ENCODE results near the gene ANKRD65.
A peak's percentile ranks its signal among the peaks of the same experiment; 100 is the strongest.
"Not testable (repeated sequence)": the region's sequence is repeated elsewhere in the genome, so short reads cannot be mapped to it uniquely, and the experiment has no call there.

ANKRD65 gene

DNA sequence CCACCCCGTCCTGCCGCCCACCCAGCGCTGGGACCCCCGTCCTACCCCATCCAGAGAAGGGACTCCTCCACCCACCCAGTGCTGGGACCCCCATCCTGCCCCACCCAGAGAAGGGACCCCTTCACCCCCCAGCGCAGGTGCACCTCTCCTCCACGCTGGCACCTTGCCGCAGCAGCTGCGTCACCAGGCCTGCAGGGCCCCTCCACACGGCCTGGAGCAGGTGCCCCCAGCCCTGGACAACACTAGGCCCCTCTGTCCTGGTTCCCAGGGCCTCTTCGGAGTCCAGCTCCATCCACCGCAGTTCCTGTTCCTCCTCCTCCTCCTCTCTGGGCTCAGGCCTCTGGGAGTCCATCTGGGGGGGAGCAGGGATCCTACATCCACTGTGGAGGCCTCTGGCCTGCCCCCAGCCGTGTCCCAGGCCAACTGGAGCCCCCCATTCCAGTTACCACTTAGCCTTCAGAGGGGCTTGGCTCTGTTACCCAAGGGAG is 378 bp downstream of the ANKRD65 start:
- Histone ChIP-seq H3K4me3 (ENCODE audit: low read depth, low read length) (no peak overlapping the region), H3K9ac (ENCODE audit: low read depth, low read length) (no peak overlapping the region), H3K36me3 (ENCODE audit: control insufficient read depth, insufficient read depth, low read length) (no peaks in the 10 kb centered on the region), H3K9me3 (ENCODE audit: control insufficient read depth, insufficient read depth, low read length) (no peaks in the 10 kb centered on the region), H3K27me3 (ENCODE audit: control insufficient read depth, insufficient read depth, low read length) (no peaks in the 10 kb centered on the region; the same call in 1 of the 2 replicates), H3K27ac (ENCODE audit: low read depth, low read length) (peak overlapping the region; percentile 9), H3K4me1 (ENCODE audit: control insufficient read depth, insufficient read depth, low read length) (peaks cover 16% of the 10 kb centered on the region; the same call in 1 of the 2 replicates)

DNA sequence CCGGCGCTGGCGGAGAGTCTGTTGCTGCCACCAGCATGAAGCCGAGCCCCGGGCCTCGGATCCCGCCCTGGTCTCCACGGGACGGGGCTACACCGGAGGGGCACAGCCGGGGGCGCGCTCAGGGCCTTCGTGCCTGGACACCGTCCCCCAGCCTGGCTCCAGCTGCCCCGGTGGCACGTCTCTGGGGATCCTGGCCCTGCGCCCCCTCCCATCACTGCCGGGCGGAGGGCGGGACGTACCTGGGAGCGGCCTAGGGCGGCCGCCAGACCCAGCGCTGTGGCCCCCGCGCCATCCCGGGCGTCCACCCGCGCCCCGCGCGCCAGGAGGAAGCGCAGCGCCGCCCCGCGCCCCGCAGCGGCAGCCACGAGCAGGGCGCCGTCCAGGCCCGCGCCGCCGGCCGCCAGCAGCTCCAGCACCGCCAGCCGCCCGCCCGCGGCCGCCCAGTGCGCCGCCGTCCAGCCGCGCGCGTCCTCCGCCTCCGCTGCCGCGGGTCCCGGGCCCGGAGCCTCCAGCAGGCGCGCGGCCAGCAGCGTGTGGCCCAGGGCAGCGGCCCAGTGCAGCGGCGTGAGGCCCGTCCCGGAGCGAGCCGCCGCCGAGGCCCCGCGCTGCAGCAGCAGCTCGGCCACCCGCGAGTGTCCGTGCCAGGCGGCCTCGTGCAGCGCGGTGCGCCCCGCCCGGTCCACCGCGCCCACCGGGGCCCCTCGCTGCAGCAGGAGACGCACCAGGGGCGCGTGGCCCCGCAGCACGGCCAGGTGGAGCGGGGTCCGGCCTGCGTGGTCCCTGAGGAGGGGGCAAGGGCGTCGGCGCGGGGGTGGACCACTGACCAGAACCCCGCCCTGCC is 1.0 kb downstream of the ANKRD65 start:
- Histone ChIP-seq H3K4me1 (ENCODE audit: control insufficient read depth, insufficient read depth, low read length) (peaks cover 18% of the 10 kb centered on the region; the same call in 1 of the 2 replicates), H3K27ac (ENCODE audit: low read depth, low read length) (no peak overlapping the region), H3K4me3 (ENCODE audit: low read depth, low read length) (peak overlapping the region; percentile 39; the same call in 1 of the 2 replicates), H3K9ac (ENCODE audit: low read depth, low read length) (no peak overlapping the region), H3K27me3 (ENCODE audit: control insufficient read depth, insufficient read depth, low read length) (no peaks in the 10 kb centered on the region; the same call in 1 of the 2 replicates), H3K36me3 (ENCODE audit: control insufficient read depth, insufficient read depth, low read length) (no peaks in the 10 kb centered on the region), H3K9me3 (ENCODE audit: control insufficient read depth, insufficient read depth, low read length) (no peaks in the 10 kb centered on the region)

DNA sequence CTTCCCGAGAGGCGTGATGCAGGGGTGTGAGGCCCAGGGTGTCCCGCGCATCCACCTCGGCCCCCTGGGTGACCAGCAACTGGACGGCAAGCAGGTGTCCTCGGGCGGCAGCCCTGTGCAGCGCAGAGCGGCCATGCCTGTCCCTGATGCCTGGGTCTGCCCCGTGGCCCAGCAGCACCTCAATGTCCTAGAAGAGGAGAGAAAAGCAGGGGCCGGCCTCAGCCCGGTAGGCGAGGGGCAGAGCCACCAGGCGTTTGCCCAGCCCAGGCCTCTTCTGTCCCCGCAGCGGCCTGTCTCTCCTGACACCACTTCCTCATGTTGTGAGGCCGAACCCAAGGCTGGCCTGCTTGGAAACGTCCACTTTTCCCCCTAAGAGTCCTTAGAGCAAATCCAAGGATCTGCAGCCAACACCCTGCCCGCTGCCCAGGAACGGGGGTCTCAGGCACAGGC is 1.7 kb downstream of the ANKRD65 start:
- no peaks in the 10 kb centered on the region; the same call in 1 of the 2 replicates for H3K27me3 ChIP-seq (ENCODE audit: control insufficient read depth, insufficient read depth, low read length)
- no peak overlapping the region for H3K9ac ChIP-seq (ENCODE audit: low read depth, low read length)
- peaks cover 18% of the 10 kb centered on the region; the same call in 1 of the 2 replicates for H3K4me1 ChIP-seq (ENCODE audit: control insufficient read depth, insufficient read depth, low read length)
- H3K27ac ChIP-seq (ENCODE audit: low read depth, low read length), result no peak overlapping the region
- no peaks in the 10 kb centered on the region for H3K9me3 ChIP-seq (ENCODE audit: control insufficient read depth, insufficient read depth, low read length)
- H3K36me3 ChIP-seq (ENCODE audit: control insufficient read depth, insufficient read depth, low read length), result no peaks in the 10 kb centered on the region
- peak overlapping the region; percentile 39; the same call in 1 of the 2 replicates for H3K4me3 ChIP-seq (ENCODE audit: low read depth, low read length)

DNA sequence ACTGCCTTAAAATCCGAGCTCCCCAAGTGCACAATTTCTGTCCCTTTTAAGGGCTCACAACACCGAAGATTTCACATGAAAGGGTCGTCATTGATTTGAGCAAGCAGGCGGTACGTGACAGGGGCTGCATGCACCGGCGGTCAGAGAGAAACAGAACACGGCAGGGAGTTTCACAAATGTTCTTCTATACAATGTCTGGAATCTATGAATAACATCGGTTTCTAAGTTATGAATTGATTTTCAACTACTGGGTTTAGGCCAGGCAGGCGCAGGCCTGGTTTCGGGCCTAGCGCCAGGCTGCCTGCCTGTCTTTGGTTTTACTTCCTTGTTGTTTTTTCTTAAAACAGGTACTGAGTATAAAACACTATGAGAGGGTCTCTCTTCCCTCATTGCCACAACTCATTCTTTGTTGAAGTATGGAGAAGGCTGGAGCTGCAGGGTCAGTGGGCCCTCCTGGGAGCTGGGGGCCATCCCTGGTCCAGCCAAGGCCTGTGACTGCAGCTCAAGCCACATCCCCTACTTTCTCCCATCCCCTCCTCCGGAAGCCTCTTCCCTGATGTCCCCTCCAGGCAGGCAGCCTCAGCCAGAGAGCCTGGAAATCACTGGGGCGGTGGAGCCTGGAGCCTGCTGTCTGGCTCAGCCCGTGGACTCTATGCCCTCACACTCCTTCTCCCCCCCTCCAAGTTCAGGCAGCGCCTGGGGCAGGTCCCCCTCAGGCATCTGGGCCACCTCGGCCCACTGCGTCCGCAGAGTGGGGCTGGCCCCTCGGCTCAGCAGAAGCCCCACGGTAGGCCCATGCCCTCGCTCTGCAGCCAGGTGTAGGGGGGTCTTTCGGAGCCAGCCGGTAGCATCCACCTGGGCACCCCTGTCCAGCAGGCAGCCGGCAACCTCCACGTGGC is 2.4 kb downstream of the ANKRD65 start:
- no peak overlapping the region for H3K4me3 ChIP-seq (ENCODE audit: low read depth, low read length)
- no peaks in the 10 kb centered on the region for H3K36me3 ChIP-seq (ENCODE audit: control insufficient read depth, insufficient read depth, low read length)
- H3K4me1 ChIP-seq (ENCODE audit: control insufficient read depth, insufficient read depth, low read length), result peaks cover 18% of the 10 kb centered on the region; the same call in 1 of the 2 replicates
- H3K27ac ChIP-seq (ENCODE audit: low read depth, low read length), result no peak overlapping the region
- H3K27me3 ChIP-seq (ENCODE audit: control insufficient read depth, insufficient read depth, low read length), result no peaks in the 10 kb centered on the region; the same call in 1 of the 2 replicates
- H3K9ac ChIP-seq (ENCODE audit: low read depth, low read length), result no peak overlapping the region
- no peaks in the 10 kb centered on the region for H3K9me3 ChIP-seq (ENCODE audit: control insufficient read depth, insufficient read depth, low read length)

DNA sequence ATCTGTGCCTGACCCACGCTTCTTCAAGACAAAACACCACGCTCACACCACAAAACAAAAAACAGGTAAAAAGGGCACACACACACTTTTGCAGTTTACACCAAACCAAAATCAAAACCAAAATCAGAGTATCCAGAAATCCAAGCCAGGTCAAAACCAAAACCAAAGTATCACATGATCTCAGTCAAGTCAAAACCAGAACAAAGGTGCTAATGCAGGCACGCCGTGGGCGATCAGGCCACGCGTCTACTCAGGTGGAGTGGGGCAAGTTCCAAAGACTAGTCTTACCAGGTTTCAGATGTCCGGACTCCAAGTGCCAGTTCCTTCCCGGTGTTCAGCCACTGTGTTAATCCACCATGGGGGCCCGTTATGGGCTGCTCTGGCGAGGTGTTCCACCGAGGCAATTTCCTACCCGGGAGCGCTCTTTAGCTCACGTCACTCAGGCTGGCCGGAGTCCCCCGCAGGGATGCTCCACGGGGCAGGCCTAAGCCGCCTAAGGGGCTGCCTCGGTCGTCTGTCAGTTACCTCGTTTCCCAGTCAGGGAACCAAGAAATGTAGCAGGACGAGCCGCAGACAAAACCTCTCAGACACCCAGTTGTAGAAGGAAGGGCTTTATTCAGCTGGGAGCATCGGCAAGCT is 3.1 kb downstream of the ANKRD65 start:
- H3K9me3 ChIP-seq (ENCODE audit: control insufficient read depth, insufficient read depth, low read length); H3K9ac ChIP-seq (ENCODE audit: low read depth, low read length); H3K36me3 ChIP-seq (ENCODE audit: control insufficient read depth, insufficient read depth, low read length); H3K4me3 ChIP-seq (ENCODE audit: low read depth, low read length); H3K27me3 ChIP-seq (ENCODE audit: control insufficient read depth, insufficient read depth, low read length); H3K27ac ChIP-seq (ENCODE audit: low read depth, low read length): not testable (repeated sequence)
- H3K4me1 ChIP-seq (ENCODE audit: control insufficient read depth, insufficient read depth, low read length), result peaks cover 18% of the 10 kb centered on the region; the same call in 1 of the 2 replicates

DNA sequence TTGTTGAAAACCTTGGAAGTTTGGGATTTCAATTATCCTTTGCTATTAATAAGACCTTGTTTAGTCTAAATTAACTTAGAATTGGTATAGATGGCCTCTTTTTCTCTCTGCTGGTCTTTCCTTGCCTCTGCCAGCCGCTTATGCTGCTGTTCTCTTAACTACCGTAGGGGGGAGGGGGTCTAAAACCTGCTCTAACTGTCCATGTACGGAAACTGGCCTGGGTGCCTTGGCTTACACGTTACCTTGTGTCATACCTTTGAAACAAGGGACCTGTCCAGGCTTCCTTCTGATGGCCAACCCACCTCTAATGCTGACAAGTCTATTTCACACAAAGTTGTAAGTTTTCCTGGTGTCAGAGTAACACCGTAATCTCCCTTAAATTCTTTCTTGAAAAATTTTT is 3.7 kb downstream of the ANKRD65 start:
- peaks cover 17% of the 10 kb centered on the region; the same call in 1 of the 2 replicates for H3K4me1 ChIP-seq (ENCODE audit: control insufficient read depth, insufficient read depth, low read length)
- not testable (repeated sequence) for H3K9me3 ChIP-seq (ENCODE audit: control insufficient read depth, insufficient read depth, low read length); H3K27ac ChIP-seq (ENCODE audit: low read depth, low read length); H3K9ac ChIP-seq (ENCODE audit: low read depth, low read length); H3K27me3 ChIP-seq (ENCODE audit: control insufficient read depth, insufficient read depth, low read length); H3K4me3 ChIP-seq (ENCODE audit: low read depth, low read length); H3K36me3 ChIP-seq (ENCODE audit: control insufficient read depth, insufficient read depth, low read length)

DNA sequence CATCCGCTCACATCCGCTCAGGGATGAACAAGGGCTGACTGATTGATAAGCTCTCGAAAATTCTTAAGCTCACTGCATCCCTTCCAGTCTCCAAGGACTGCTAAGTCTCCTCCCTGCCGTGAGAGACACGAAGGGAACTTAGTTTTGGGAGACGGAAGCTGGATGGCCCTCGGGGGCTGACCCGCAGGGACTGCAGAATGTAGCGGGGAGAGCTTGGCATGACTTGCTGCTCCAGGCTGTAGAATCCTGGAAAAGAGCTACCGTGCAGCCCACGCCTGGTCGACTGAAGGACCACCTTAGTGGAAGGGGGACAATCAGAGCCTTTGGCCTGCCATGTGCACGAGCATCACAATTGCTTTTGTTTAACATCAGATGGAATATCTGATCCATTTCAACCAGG is 5.3 kb downstream of the ANKRD65 start:
- H3K27ac ChIP-seq (ENCODE audit: low read depth, low read length), result peak overlapping the region; percentile 45
- H3K4me3 ChIP-seq (ENCODE audit: low read depth, low read length), result no peak overlapping the region
- H3K9me3 ChIP-seq (ENCODE audit: control insufficient read depth, insufficient read depth, low read length), result no peaks in the 10 kb centered on the region
- H3K27me3 ChIP-seq (ENCODE audit: control insufficient read depth, insufficient read depth, low read length), result no peaks in the 10 kb centered on the region; the same call in 1 of the 2 replicates
- no peak overlapping the region for H3K9ac ChIP-seq (ENCODE audit: low read depth, low read length)
- H3K4me1 ChIP-seq (ENCODE audit: control insufficient read depth, insufficient read depth, low read length), result peaks cover 12% of the 10 kb centered on the region
- no peaks in the 10 kb centered on the region for H3K36me3 ChIP-seq (ENCODE audit: control insufficient read depth, insufficient read depth, low read length)

DNA sequence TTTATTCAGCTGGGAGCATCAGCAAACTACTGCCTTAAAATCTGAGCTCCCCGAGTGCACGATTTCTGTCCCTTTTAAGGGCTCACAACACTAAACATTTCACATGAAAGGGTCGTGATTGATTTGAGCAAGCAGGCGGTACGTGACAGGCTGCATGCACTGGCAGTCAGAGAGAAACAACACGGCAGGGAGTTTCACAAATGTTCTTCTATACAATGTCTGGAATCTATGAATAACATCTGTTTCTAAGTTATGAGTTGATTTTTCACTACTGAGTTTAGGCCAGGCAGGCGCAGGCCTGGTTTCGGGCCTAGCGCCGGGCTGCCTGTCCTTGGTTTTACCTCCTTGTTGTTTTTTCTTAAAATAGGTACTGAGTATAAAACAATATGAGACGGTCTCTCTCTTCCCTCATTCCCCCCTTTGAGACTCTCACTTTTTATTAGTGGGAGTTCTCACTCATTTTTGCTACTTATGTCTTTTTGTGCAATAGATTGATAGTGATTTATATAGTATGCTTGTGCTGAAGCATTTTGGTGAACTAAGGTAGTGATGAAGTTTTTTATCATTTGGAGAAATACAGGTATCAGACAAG is 8.7 kb downstream of the ANKRD65 start:
- not testable (repeated sequence) for H3K9me3 ChIP-seq (ENCODE audit: control insufficient read depth, insufficient read depth, low read length); H3K27me3 ChIP-seq (ENCODE audit: control insufficient read depth, insufficient read depth, low read length); H3K4me3 ChIP-seq (ENCODE audit: low read depth, low read length); H3K9ac ChIP-seq (ENCODE audit: low read depth, low read length); H3K27ac ChIP-seq (ENCODE audit: low read depth, low read length); H3K36me3 ChIP-seq (ENCODE audit: control insufficient read depth, insufficient read depth, low read length)
- peaks cover 31% of the 10 kb centered on the region for H3K4me1 ChIP-seq (ENCODE audit: control insufficient read depth, insufficient read depth, low read length)

DNA sequence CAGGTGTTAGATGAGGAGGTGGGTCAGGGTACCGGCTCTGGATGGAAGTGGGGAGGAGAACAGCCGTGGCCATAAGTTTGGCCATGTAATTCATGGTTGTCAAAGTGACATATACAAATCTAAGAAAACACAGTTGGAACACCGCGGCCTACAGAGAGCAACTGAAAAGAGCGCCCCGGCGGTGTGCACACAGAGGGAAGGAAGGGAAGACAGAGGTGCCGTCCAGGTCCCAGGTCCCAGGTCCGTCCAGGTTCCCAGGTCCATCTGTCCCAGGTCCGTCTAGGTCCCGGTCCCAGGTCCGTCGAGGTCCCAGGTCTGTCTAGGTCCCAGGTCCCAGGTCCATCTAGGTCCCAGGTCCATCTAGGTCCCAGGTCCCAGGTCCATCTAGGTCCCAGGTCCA is 9.4 kb downstream of the ANKRD65 start:
- H3K9me3 ChIP-seq (ENCODE audit: control insufficient read depth, insufficient read depth, low read length), result no peaks in the 10 kb centered on the region
- H3K36me3 ChIP-seq (ENCODE audit: control insufficient read depth, insufficient read depth, low read length), result peaks cover 7% of the 10 kb centered on the region; the same call in 1 of the 2 replicates
- H3K27ac ChIP-seq (ENCODE audit: low read depth, low read length), result no peak overlapping the region
- H3K4me3 ChIP-seq (ENCODE audit: low read depth, low read length), result no peak overlapping the region
- H3K9ac ChIP-seq (ENCODE audit: low read depth, low read length), result no peak overlapping the region
- no peaks in the 10 kb centered on the region for H3K27me3 ChIP-seq (ENCODE audit: control insufficient read depth, insufficient read depth, low read length)
- H3K4me1 ChIP-seq (ENCODE audit: control insufficient read depth, insufficient read depth, low read length), result peaks cover 31% of the 10 kb centered on the region

DNA sequence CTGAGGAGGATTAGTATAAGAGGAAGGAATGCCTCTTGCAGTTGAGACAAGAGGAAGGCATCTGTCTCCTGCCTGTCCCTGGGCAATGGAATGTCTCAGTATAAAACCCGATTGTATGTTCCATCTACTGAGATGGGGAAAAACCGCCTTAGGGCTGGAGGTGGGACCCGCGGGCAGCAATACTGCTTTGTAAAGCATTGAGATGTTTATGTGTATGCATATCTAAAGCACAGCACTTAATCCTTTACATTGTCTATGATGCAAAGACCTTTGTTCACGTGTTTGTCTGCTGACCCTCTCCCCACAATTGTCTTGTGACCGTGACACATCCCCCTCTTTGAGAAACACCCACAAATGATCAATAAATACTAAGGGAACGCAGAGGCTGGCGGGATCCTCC is 10.8 kb downstream of the ANKRD65 start:
- Histone ChIP-seq H3K27ac (ENCODE audit: low read depth, low read length) (peak overlapping the region; percentile 95), H3K9ac (ENCODE audit: low read depth, low read length) (peak overlapping the region; percentile 78), H3K4me1 (ENCODE audit: control insufficient read depth, insufficient read depth, low read length) (peaks cover 26% of the 10 kb centered on the region), H3K36me3 (ENCODE audit: control insufficient read depth, insufficient read depth, low read length) (peaks cover 14% of the 10 kb centered on the region), H3K4me3 (ENCODE audit: low read depth, low read length) (peak overlapping the region; percentile 38; the same call in 1 of the 2 replicates)
- not testable (repeated sequence) for H3K27me3 ChIP-seq (ENCODE audit: control insufficient read depth, insufficient read depth, low read length); H3K9me3 ChIP-seq (ENCODE audit: control insufficient read depth, insufficient read depth, low read length)
